ENCODE measurements around the gene KIF26A. TPM values are rescaled to one million over a fixed set of nuclear protein-coding genes. Genes with fewer than 3 reads are reported as not detected.

Gene KIF26A
- total RNA-seq, 3 donors from 2014 or later: 1.4 to 4.6 (median 2.2) TPM

- H3K4me1 ChIP-seq: no peaks in the 10 kb centered on the region
- H3K9me3 ChIP-seq: no peaks in the 10 kb centered on the region
- H3K36me3 ChIP-seq: no peaks in the 10 kb centered on the region
- no peak for DNase-seq (ENCODE audit: low spot score in 2 of 2)
- H3K27me3 ChIP-seq: peaks cover 0 to 39% of the 10 kb centered on the region in 2 donors
- intact Hi-C loops (cut with DNase I; ENCODE audit: low total_unique reads): no loop called here
- no peak overlapping the region for H3K27ac ChIP-seq
- no peak for TF ChIP-seq CTCF (IDR thresholded peaks at IDR 0.05)
- H3K4me3 ChIP-seq: no peak overlapping the region
These were observed 74.1 kb downstream of the KIF26A start for GRCh38 chr14:104212206-104213095.

- H3K4me1 ChIP-seq: no peaks in the 10 kb centered on the region
- no peak for DNase-seq (ENCODE audit: low spot score in 2 of 2)
- no peak overlapping the region for H3K4me3 ChIP-seq
- no peaks in the 10 kb centered on the region for H3K9me3 ChIP-seq
- no peak overlapping the region for H3K27ac ChIP-seq
- TF ChIP-seq CTCF (IDR thresholded peaks at IDR 0.05): no peak
- no peak for TF ChIP-seq POLR2A (IDR thresholded peaks at IDR 0.05)
- TF ChIP-seq POLR2AphosphoS5 (IDR thresholded peaks at IDR 0.05): no peak
- peaks cover 0 to 47% of the 10 kb centered on the region in 2 donors for H3K27me3 ChIP-seq
- no peaks in the 10 kb centered on the region for H3K36me3 ChIP-seq
- intact Hi-C loops (cut with DNase I; ENCODE audit: low total_unique reads): no loop called here
These were observed 75.1 kb downstream of the KIF26A start for GRCh38 chr14:104213301-104214034.

GRCh38 chr14:104214431-104215218 lies 76.2 kb downstream of the KIF26A start:
- H3K9me3 ChIP-seq: no peaks in the 10 kb centered on the region
- H3K27me3 ChIP-seq: peaks cover 0 to 51% of the 10 kb centered on the region in 2 donors
- TF ChIP-seq CTCF (IDR thresholded peaks at IDR 0.05) (no peak), POLR2A (IDR thresholded peaks at IDR 0.05) (no peak), POLR2AphosphoS5 (IDR thresholded peaks at IDR 0.05) (no peak)
- H3K36me3 ChIP-seq: no peaks in the 10 kb centered on the region
- no peak overlapping the region for H3K4me3 ChIP-seq
- no peak for DNase-seq (ENCODE audit: low spot score in 2 of 2)
- no peaks in the 10 kb centered on the region for H3K4me1 ChIP-seq
- no peak overlapping the region for H3K27ac ChIP-seq
- intact Hi-C loops (cut with DNase I; ENCODE audit: low total_unique reads): no loop called here

GRCh38 chr14:104215706-104216334 lies 77.4 kb downstream of the KIF26A start:
- TF ChIP-seq POLR2AphosphoS5 (IDR thresholded peaks at IDR 0.05) (no peak), POLR2A (IDR thresholded peaks at IDR 0.05) (no peak), CTCF (IDR thresholded peaks at IDR 0.05) (no peak)
- intact Hi-C loops (cut with DNase I; ENCODE audit: low total_unique reads): no loop called here
- Histone ChIP-seq H3K27me3 (peaks cover 0 to 48% of the 10 kb centered on the region in 2 donors), H3K36me3 (no peaks in the 10 kb centered on the region), H3K9me3 (no peaks in the 10 kb centered on the region), H3K27ac (no peak overlapping the region), H3K4me1 (no peaks in the 10 kb centered on the region), H3K4me3 (no peak overlapping the region)
- DNase-seq (ENCODE audit: low spot score in 2 of 2): no peak

Data from breast epithelium (tissue), 4 donors.